GM19328 (cell line): Measurements from ENCODE around the gene ATP5PD.
"Not testable (repeated sequence)": the region's sequence is repeated elsewhere in the genome, so short reads cannot be mapped to it uniquely, and the experiment has no call there.

ENCODE experiments used
- ATAC-seq: cut with Tn5 transposase; IDR thresholded peaks from one replicate; pipeline ENCODE4 v1.9.1; 2021; ENCODE audit warnings: mild to moderate bottlenecking, moderate library complexity; ENCODE audit not compliant: unreplicated experiment

Gene ATP5PD

GRCh38 chr17:75077496-75078283, 30.9 kb upstream of the ATP5PD start:
- ATAC-seq: no peak

- ATAC-seq: no peak
Observed at GRCh38 chr17:75077072-75077495, 30.3 kb upstream of the ATP5PD start.

- no peak for ATAC-seq
Observed at GRCh38 chr17:75075597-75076336, 29.0 kb upstream of the ATP5PD start.

- ATAC-seq: no peak
Observed at GRCh38 chr17:75074532-75074931, 27.8 kb upstream of the ATP5PD start.

DNA sequence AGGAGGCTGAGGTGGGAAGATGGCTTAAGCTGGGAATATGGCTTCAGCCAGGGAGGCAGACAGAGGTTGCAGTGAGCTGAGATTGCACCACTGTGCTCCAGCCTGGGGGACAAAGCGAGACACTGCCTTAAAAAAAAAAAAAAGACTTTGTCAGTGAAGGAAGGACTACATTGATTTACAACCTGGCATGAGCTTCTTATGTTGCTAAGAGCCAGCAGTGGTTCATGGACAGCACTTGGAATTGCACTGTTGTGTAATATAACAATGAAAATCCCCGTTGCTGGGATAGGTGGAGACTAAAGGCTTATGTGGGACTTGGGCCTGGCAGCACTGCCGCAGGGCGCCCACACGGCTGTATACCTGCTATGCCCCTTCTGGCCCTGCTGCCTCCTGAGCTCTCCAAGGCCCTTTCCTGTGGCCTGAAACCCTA, 26.9 kb upstream of the ATP5PD start:
- no peak for ATAC-seq

DNA sequence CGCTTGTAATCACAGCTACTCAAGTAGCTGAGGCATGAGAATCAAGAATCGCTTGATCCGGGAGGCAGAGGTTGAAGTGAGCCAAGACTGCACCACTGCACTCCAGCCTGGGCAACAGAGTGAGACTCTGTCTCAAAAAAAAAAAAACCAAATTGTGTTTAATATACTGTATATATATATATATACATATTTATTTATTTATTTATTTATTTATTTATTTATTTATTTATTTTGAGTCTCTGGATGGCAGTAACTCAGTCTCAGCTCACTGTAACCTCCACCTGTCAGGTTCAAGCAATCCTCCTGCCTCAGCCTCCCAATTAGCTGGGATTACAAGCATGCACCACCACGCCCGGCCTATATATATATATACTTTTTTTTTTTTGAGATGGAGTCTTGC, 26.1 kb upstream of the ATP5PD start:
- ATAC-seq: not testable (repeated sequence)

- ATAC-seq: not testable (repeated sequence)
Observed at GRCh38 chr17:75071478-75072271, 24.9 kb upstream of the ATP5PD start.

DNA sequence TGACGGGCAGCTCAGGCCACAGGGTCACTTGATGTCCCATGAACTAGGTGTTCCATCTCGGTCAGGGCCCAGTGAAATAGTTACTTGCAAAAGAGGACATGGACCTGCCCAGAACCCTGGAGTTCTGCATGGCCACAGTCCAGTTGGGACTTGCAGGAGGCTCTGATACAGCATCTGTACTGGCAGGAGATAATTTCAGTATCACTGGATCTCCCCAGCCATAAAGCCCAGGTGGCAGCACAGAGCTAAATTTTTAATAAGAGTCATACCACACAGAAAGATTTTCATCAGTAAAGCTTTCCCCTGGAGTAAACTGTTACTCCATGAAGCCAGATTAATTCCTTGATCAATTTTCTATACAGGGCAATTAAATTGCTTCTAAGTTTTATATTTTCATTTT, 23.0 kb upstream of the ATP5PD start:
- no peak for ATAC-seq

GRCh38 chr17:75068750-75069149, 22.0 kb upstream of the ATP5PD start:
- no peak for ATAC-seq

- no peak for ATAC-seq
Observed at GRCh38 chr17:75067856-75068255, 21.1 kb upstream of the ATP5PD start.

GRCh38 chr17:75065562-75066151, 18.9 kb upstream of the ATP5PD start:
- no peak for ATAC-seq

DNA sequence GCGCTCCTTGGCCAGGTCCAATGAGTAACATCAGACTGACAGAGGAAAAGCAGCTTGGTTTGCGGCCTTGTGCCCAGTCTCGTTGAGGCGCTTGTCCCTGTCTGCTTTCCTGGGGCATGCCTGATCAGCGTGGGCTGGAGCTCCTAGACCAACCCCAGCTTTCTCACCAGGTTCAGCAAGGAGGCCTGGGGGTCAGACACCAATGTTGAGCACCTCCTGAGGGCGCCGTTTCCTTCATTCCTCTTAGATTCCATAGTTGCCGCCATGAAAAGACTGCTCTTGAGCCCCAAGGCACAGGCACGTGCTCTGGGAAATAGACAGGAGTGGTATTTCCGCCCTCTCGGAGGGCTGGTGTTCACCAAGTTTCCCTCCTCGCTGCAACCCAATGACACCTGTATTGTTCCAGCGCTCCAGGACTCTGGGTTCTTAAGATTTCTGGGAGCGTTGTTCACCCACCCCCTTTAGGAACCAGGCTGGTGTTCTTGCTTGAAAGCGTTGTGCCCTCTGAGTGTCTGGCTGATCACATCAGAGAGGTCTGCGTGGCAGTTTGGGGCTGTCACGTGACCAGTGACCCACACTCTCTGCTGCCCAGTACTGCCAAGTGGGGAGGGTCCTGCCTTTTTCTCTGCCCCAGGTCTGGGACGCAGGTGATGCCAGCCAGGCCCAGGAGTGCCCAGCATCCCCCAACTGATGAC, 18.2 kb upstream of the ATP5PD start:
- ATAC-seq: no peak

GRCh38 chr17:75064460-75064859, 17.7 kb upstream of the ATP5PD start:
- no peak for ATAC-seq

GRCh38 chr17:75064040-75064439, 17.3 kb upstream of the ATP5PD start:
- no peak for ATAC-seq

- ATAC-seq: no peak
Observed at GRCh38 chr17:75063626-75064025, 16.9 kb upstream of the ATP5PD start.

- ATAC-seq: no peak
Observed at GRCh38 chr17:75063201-75063600, 16.4 kb upstream of the ATP5PD start.

GRCh38 chr17:75061618-75062017, 14.8 kb upstream of the ATP5PD start:
- ATAC-seq: no peak

DNA sequence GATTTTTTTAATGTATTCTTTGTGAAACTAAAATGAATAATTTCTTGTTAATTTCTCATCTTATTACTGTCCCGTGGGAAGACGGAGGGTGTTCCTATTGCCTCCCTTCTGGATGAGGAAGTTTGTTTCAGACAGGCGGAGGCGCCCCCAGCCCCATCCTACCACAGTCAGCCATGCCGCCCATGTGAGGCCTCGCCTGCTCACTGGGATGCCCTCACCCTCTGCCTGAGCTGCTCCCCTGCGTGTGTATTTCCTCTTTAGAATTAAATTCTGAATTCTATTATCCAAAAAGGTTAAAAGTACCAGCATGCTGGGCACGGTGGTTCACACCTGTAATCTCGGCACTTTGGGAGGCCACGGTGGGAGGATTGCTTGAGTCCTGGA, 14.3 kb upstream of the ATP5PD start:
- ATAC-seq: no peak

DNA sequence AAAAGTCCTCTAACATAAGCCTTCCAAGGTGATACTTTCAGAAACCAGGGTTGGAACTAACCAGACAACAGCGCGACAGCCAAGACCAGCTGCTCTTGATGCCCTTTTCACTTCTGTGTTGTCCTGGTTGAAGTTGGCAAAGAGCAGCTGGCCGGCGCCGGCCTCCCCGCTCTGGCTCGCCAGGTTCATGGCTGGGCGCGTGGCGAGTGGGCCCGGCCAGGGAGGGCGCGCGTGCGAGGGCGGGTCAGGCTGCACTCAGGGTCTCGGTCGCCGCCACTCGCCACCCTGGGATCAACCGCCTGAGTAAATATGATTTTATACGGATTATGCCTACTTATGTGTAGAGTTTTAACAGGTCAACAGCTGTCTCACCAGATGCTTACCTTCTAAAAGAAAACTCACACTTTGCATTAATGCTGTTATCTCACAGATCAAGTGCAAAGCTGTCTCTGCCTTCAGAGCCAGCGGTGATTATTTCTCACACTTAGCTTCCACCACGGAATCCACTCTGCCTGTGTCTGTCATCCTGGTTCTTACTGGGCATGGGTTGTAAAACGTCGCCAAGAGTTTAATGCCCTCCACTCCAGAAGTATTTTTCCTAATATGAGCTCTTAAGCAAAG, 13.8 kb upstream of the ATP5PD start:
- no peak for ATAC-seq
